Measurements from ENCODE around the gene PEF1.

PEF1 gene

GRCh38 chr1:31583082-31583994 lies 61.3 kb downstream of the PEF1 start:
- no peak for DNase-seq

GRCh38 chr1:31581821-31582810 lies 62.6 kb downstream of the PEF1 start:
- DNase-seq = no peak

- no peak for DNase-seq
These were observed 63.6 kb downstream of the PEF1 start for GRCh38 chr1:31580891-31581603.

GRCh38 chr1:31580513-31580870 lies 64.2 kb downstream of the PEF1 start:
- DNase-seq = no peak

Measured in CD4-positive, alpha-beta T cell treated with Interleukin-15 for 1 hour (primary cell).